Activated CD4-positive, alpha-beta T cell treated with anti-CD3 and anti-CD28 coated beads, Interleukin-2, Interleukin-4, amounts not matched to agents 100 ng/mL and 50 ng/mL, durations not matched to agents 16 hours and 8 hours (primary cell): ENCODE measurements around the gene BRD3OS.

ENCODE experiments used
- DNase-seq: peaks from one replicate; pipeline ENCODE4 v3.0.0-alpha.2; 2020; ENCODE audit warnings: low spot score

Gene BRD3OS

GRCh38 chr9:134052491-134052890 lies 27.2 kb downstream of the BRD3OS start:
- DNase-seq: no peak

- no peak for DNase-seq
These were observed 27.7 kb downstream of the BRD3OS start for GRCh38 chr9:134052941-134053340.

- no peak for DNase-seq
These were observed 28.2 kb downstream of the BRD3OS start for GRCh38 chr9:134053401-134053871.

- no peak for DNase-seq
These were observed 28.9 kb downstream of the BRD3OS start for GRCh38 chr9:134053941-134054761.

GRCh38 chr9:134054891-134055811 lies 29.9 kb downstream of the BRD3OS start:
- DNase-seq: no peak

GRCh38 chr9:134055981-134056461 lies 30.7 kb downstream of the BRD3OS start:
- no peak for DNase-seq

- DNase-seq: no peak
These were observed 31.4 kb downstream of the BRD3OS start for GRCh38 chr9:134056483-134057306.

- no peak for DNase-seq
These were observed 32.0 kb downstream of the BRD3OS start for GRCh38 chr9:134057307-134057657.

GRCh38 chr9:134057751-134058701 lies 32.7 kb downstream of the BRD3OS start:
- DNase-seq: no peak

GRCh38 chr9:134058716-134059115 lies 33.4 kb downstream of the BRD3OS start:
- DNase-seq: no peak

- DNase-seq: no peak
These were observed 33.9 kb downstream of the BRD3OS start for GRCh38 chr9:134059188-134059641.

GRCh38 chr9:134059661-134060395 lies 34.5 kb downstream of the BRD3OS start:
- DNase-seq: peak; percentile 31

GRCh38 chr9:134060546-134060945 lies 35.3 kb downstream of the BRD3OS start:
- DNase-seq: no peak

- DNase-seq: no peak
These were observed 35.9 kb downstream of the BRD3OS start for GRCh38 chr9:134061019-134061687.

- no peak for DNase-seq
These were observed 36.5 kb downstream of the BRD3OS start for GRCh38 chr9:134061688-134062371.

- no peak for DNase-seq
These were observed 37.3 kb downstream of the BRD3OS start for GRCh38 chr9:134062461-134063087.

- DNase-seq: no peak
These were observed 37.8 kb downstream of the BRD3OS start for GRCh38 chr9:134063088-134063570.
